HepG2 (cell line): ENCODE measurements around the gene GPBAR1. TPM values are rescaled to one million over a fixed set of nuclear protein-coding genes. Genes with fewer than 3 reads are reported as not detected.

Experiments used
- CSRNP1 ChIP-seq: sonication (generic); formaldehyde crosslinking; IDR thresholded peaks from 2 replicates; pipeline ENCODE4 v1.8.1; 2023; ENCODE audit warnings: mild to moderate bottlenecking, missing genetic modification reagents
- DNMT1 ChIP-seq: sonication (generic); formaldehyde crosslinking; IDR thresholded peaks from 2 replicates; pipeline ENCODE4 v1.5.1; 2020; ENCODE audit warnings: mild to moderate bottlenecking, missing genetic modification reagents
- HNF4A ChIP-seq: sonication (generic); formaldehyde crosslinking; IDR thresholded peaks from 2 replicates; pipeline ENCODE4 v1.4.0; 2020; ENCODE audit warnings: missing genetic modification reagents
- IKZF4 ChIP-seq: sonication (generic); formaldehyde crosslinking; IDR thresholded peaks from 2 replicates; pipeline ENCODE4 v1.5.1; 2020; ENCODE audit warnings: borderline replicate concordance, mild to moderate bottlenecking, low read depth, missing genetic modification reagents; ENCODE audit errors: not compliant biosample characterization
- IRF2 ChIP-seq: IDR thresholded peaks from 2 replicates; pipeline ENCODE4 v1.6.1; 2018; ENCODE audit warnings: missing genetic modification reagents, missing compliant biosample characterization
- ISL2 ChIP-seq: sonication (generic); formaldehyde crosslinking; IDR thresholded peaks from 2 replicates; pipeline ENCODE4 v1.5.0; 2020; ENCODE audit warnings: missing genetic modification reagents
- KAT2B ChIP-seq: fragments of 150-350 bp; IDR thresholded peaks from 2 replicates; pipeline ENCODE4 v1.6.1; 2014; ENCODE audit warnings: low read depth, low read length, borderline replicate concordance
- KDM4B ChIP-seq: sonication (generic); formaldehyde crosslinking; IDR thresholded peaks from 2 replicates; pipeline ENCODE4 v1.4.0; 2020; ENCODE audit warnings: missing genetic modification reagents
- KLF16 ChIP-seq, 2 experiments: sonication (generic) in 1 of 2; formaldehyde crosslinking in 1 of 2; IDR thresholded peaks; 2 replicates each; pipeline versions ENCODE4 v1.6.1 to v1.8.0; 2016 to 2023; ENCODE audit warnings: missing genetic modification reagents in 2 of 2, missing compliant biosample characterization in 1 of 2
- MYC ChIP-seq: sonication (generic); formaldehyde crosslinking; IDR thresholded peaks from 2 replicates; pipeline ENCODE4 v1.9.0; 2021; ENCODE audit warnings: missing genetic modification reagents, borderline replicate concordance
- POLR2G ChIP-seq: fragments of 200-400 bp; formaldehyde crosslinking; IDR thresholded peaks from 2 replicates; pipeline ENCODE4 v1.6.1; 2018; ENCODE audit warnings: mild to moderate bottlenecking, low read depth, low read length, moderate library complexity
- REL ChIP-seq: sonication (generic); formaldehyde crosslinking; conservative IDR thresholded peaks from 2 replicates; pipeline ENCODE4 v1.8.0; 2022; ENCODE audit warnings: mild to moderate bottlenecking, missing genetic modification reagents, moderate library complexity
- SAFB2 ChIP-seq: sonication (generic); formaldehyde crosslinking; IDR thresholded peaks from 2 replicates; pipeline ENCODE4 v1.5.1; 2020; ENCODE audit warnings: missing genetic modification reagents, low read depth, mild to moderate bottlenecking, borderline replicate concordance
- SPEN ChIP-seq: sonication (generic); formaldehyde crosslinking; IDR thresholded peaks from 2 replicates; pipeline ENCODE4 v1.5.1; 2020; ENCODE audit warnings: low read depth, mild to moderate bottlenecking, missing genetic modification reagents
- SRY ChIP-seq: sonication (generic); formaldehyde crosslinking; IDR thresholded peaks from 2 replicates; pipeline ENCODE4 v1.8.0; 2022; ENCODE audit warnings: mild to moderate bottlenecking, missing genetic modification reagents
- ZNF33B ChIP-seq: sonication (generic); formaldehyde crosslinking; IDR thresholded peaks from 2 replicates; pipeline ENCODE4 v1.5.1; 2020; ENCODE audit warnings: mild to moderate bottlenecking, missing genetic modification reagents
- ZNF44 ChIP-seq: sonication (generic); formaldehyde crosslinking; IDR thresholded peaks from 2 replicates; pipeline ENCODE4 v1.5.1; 2020; ENCODE audit warnings: mild to moderate bottlenecking, missing genetic modification reagents
- ZNF577 ChIP-seq: sonication (generic); formaldehyde crosslinking; IDR thresholded peaks from 2 replicates; pipeline ENCODE4 v1.4.0; 2020; ENCODE audit warnings: mild to moderate bottlenecking, low read depth, missing genetic modification reagents, borderline replicate concordance
- ZNF598 ChIP-seq: sonication (generic); formaldehyde crosslinking; IDR thresholded peaks from 2 replicates; pipeline ENCODE4 v1.5.1; 2020; ENCODE audit warnings: mild to moderate bottlenecking, missing genetic modification reagents, borderline replicate concordance
- ZNF652 ChIP-seq: IDR thresholded peaks from 2 replicates; pipeline ENCODE4 v1.6.1; 2016; ENCODE audit warnings: low read depth, borderline replicate concordance
- ZNF704 ChIP-seq: sonication (generic); formaldehyde crosslinking; IDR thresholded peaks from 2 replicates; pipeline ENCODE4 v1.8.1; 2023; ENCODE audit warnings: mild to moderate bottlenecking, inconsistent platforms, moderate library complexity, missing genetic modification reagents, borderline replicate concordance
- ZSCAN12 ChIP-seq: sonication (generic); formaldehyde crosslinking; IDR thresholded peaks from 2 replicates; pipeline ENCODE4 v1.9.0; 2021; ENCODE audit warnings: mild to moderate bottlenecking, missing genetic modification reagents
- ZZZ3 ChIP-seq: sonication (generic); formaldehyde crosslinking; IDR thresholded peaks from 2 replicates; pipeline ENCODE4 v1.4.0; 2020; ENCODE audit warnings: missing genetic modification reagents, mild to moderate bottlenecking, borderline replicate concordance
- polyA plus RNA-seq, 8 experiments: library from polyadenylated mRNA; depleted of rRNA in 3 of 8; stranded (reverse) in 7 of 8; unstranded in 1 of 8; fragments of >200 nt; fragmentation: Illumina TruSeq in 4 of 8; extraction: Trizol in 4 of 8; gene quantifications; 2 replicates each; pipeline versions ENCODE4 v1.2.1 to v1.2.3, GENCODE V29; 2011 to 2016; ENCODE audit warnings: low read depth in 4 of 8, missing spikeins in 1 of 8, mixed read lengths in 1 of 8; ENCODE audit not compliant: insufficient read depth in 1 of 8
- total RNA-seq, 5 experiments: library from RNA; depleted of rRNA; stranded (reverse); fragments of >200 nt; fragmentation: Illumina TruSeq; extraction: Trizol; gene quantifications; 2 replicates each; pipeline ENCODE4 v1.2.3, GENCODE V29; 2016; ENCODE audit warnings: low read depth in 1 of 5
- TF ChIP-seq, protein P1 (sequence below): IDR thresholded peaks from 2 replicates; pipeline ENCODE4 v1.6.1; 2016; ENCODE audit warnings: missing genetic modification reagents, missing compliant biosample characterization
- TF ChIP-seq, protein P2 (sequence below): sonication (generic); formaldehyde crosslinking; IDR thresholded peaks from 2 replicates; pipeline ENCODE4 v1.9.0; 2022; ENCODE audit warnings: low read depth, missing genetic modification reagents
- TF ChIP-seq, protein P3 (sequence below): IDR thresholded peaks from 2 replicates; pipeline ENCODE4 v1.6.1; 2016; ENCODE audit warnings: mild to moderate bottlenecking, missing biosample characterization, missing genetic modification reagents

GPBAR1 gene
- total and polyA plus RNA-seq, 2 of the 13 experiments (the other 11 are each of a cell fraction or from before 2014, with no cell fraction given): 0.05 to 0.09 TPM

DNA sequence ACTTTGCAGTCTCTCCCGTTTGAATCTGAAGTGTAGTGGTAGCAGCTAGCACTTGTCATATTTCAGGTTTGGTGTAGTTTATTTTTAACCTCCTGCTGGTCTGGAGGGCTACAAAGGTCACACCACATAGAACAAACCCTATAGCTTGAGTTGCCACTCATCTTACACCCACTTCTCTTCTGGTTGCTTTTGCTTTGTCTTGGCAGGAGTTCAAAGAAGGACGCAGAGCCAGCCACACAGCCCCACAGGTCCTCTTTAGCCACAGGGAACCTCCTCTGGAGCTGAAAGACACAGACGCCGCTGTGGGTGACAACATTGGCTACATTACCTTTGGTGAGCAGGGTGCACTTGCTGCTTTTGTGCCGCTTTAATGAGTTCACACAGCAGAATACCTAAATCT is 15.6 kb upstream of the GPBAR1 start (continued):
- TF ChIP-seq, protein P1, sequence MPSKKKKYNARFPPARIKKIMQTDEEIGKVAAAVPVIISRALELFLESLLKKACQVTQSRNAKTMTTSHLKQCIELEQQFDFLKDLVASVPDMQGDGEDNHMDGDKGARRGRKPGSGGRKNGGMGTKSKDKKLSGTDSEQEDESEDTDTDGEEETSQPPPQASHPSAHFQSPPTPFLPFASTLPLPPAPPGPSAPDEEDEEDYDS: no peak
- TF ChIP-seq, protein P2, sequence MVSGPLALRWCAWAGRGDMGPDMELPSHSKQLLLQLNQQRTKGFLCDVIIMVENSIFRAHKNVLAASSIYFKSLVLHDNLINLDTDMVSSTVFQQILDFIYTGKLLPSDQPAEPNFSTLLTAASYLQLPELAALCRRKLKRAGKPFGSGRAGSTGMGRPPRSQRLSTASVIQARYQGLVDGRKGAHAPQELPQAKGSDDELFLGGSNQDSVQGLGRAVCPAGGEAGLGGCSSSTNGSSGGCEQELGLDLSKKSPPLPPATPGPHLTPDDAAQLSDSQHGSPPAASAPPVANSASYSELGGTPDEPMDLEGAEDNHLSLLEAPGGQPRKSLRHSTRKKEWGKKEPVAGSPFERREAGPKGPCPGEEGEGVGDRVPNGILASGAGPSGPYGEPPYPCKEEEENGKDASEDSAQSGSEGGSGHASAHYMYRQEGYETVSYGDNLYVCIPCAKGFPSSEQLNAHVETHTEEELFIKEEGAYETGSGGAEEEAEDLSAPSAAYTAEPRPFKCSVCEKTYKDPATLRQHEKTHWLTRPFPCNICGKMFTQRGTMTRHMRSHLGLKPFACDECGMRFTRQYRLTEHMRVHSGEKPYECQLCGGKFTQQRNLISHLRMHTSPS: no peak
- TF ChIP-seq ZNF577 (CRISPR knock-in tag) (no peak), SAFB2 (CRISPR knock-in tag) (no peak), ZNF652 (CRISPR knock-in tag) (peak; percentile 57; the same call in 1 of the 2 replicates), ZNF44 (0 out of 2 replicates have a peak, but pooled peaks have one; percentile 63), ZSCAN12 (CRISPR knock-in tag) (no peak), KAT2B (no peak), HNF4A (CRISPR knock-in tag) (peak; percentile 42), KDM4B (no peak), ZNF33B (CRISPR knock-in tag) (0 out of 2 replicates have a peak, but pooled peaks have one; percentile 36), ZNF598 (CRISPR knock-in tag) (peak; percentile 76; the same call in 1 of the 2 replicates), SRY (CRISPR knock-in tag) (no peak), ISL2 (no peak), SPEN (no peak), MYC (CRISPR knock-in tag) (no peak), ZNF704 (CRISPR knock-in tag) (no peak), IKZF4 (CRISPR knock-in tag) (no peak), CSRNP1 (CRISPR knock-in tag) (no peak), REL (no peak), ZZZ3 (CRISPR knock-in tag) (no peak), DNMT1 (CRISPR knock-in tag) (no peak), IRF2 (CRISPR knock-in tag) (no peak), KLF16 (CRISPR knock-in tag; IDR thresholded peaks at IDR 0.05) (no peak), POLR2G (no peak)
- TF ChIP-seq, protein P3, sequence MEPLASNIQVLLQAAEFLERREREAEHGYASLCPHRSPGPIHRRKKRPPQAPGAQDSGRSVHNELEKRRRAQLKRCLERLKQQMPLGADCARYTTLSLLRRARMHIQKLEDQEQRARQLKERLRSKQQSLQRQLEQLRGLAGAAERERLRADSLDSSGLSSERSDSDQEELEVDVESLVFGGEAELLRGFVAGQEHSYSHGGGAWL (CRISPR knock-in tag): no peak
